Chondrocyte (in vitro differentiated cells): ENCODE measurements around the gene HMGB1. TPM values are rescaled to one million over a fixed set of nuclear protein-coding genes. Genes with fewer than 3 reads are reported as not detected.

Experiments used
- DNase-seq: peaks from one replicate; pipeline ENCODE4 v3.0.0; 2021; ENCODE audit warnings: mixed read lengths, low spot score
- H3K27ac Mint-ChIP-seq: one replicate; pipeline ENCODE4 v1.8.0; 2021; ENCODE audit warnings: mild to moderate bottlenecking, moderate library complexity, mixed read lengths; ENCODE audit not compliant: unreplicated experiment
- H3K27me3 Mint-ChIP-seq: 2 replicates; pipeline ENCODE4 v1.8.0; 2021; ENCODE audit warnings: low read depth, mixed read lengths
- H3K36me3 Mint-ChIP-seq: 2 replicates; pipeline ENCODE4 v1.8.0; 2021; ENCODE audit warnings: low read depth, mixed read lengths
- H3K4me1 Mint-ChIP-seq: 2 replicates; pipeline ENCODE4 v1.8.0; 2021; ENCODE audit warnings: low read depth, mild to moderate bottlenecking, mixed read lengths
- H3K4me3 Mint-ChIP-seq: one replicate; pipeline ENCODE4 v1.8.0; 2021; ENCODE audit warnings: mild to moderate bottlenecking, moderate library complexity, mixed read lengths; ENCODE audit not compliant: unreplicated experiment
- H3K9me3 Mint-ChIP-seq: 2 replicates; pipeline ENCODE4 v1.8.0; 2021; ENCODE audit warnings: low read depth, mixed read lengths
- CTCF ChIP-seq: fragments of 200-600 bp; sonication (generic); IDR thresholded peaks from 2 replicates; pipeline ENCODE4 v1.5.0; 2021; ENCODE audit warnings: antibody characterized with exemption, mild to moderate bottlenecking, moderate library complexity
- total RNA-seq: library from RNA; stranded (reverse); gene quantifications from 3 replicates; pipeline ENCODE4 v1.2.1, GENCODE V29; 2021

Gene HMGB1
- total RNA-seq, 1 donor from 2014 or later, result 182 TPM

- H3K4me1 Mint-ChIP-seq, result peaks cover 3% of the 10 kb centered on the region
- no peak for TF ChIP-seq CTCF
- no peaks in the 10 kb centered on the region for H3K36me3 Mint-ChIP-seq
- H3K27ac Mint-ChIP-seq, result no peak overlapping the region
- H3K27me3 Mint-ChIP-seq, result peaks cover 3% of the 10 kb centered on the region
- no peak for DNase-seq
- H3K9me3 Mint-ChIP-seq, result no peaks in the 10 kb centered on the region
- H3K4me3 Mint-ChIP-seq, result no peak overlapping the region
These were observed 28.6 kb downstream of the HMGB1 start for GRCh38 chr13:30437177-30437576.

- Mint-ChIP-seq H3K4me3 (no peak overlapping the region), H3K27ac (no peak overlapping the region), H3K36me3 (no peaks in the 10 kb centered on the region), H3K4me1 (peaks cover 13% of the 10 kb centered on the region), H3K27me3 (peaks cover 3% of the 10 kb centered on the region), H3K9me3 (no peaks in the 10 kb centered on the region)
- no peak for DNase-seq
- TF ChIP-seq CTCF, result no peak
These were observed 29.8 kb downstream of the HMGB1 start for GRCh38 chr13:30435911-30436451.

- Mint-ChIP-seq H3K27ac (peak overlapping the region; percentile 18), H3K4me1 (peaks cover 35% of the 10 kb centered on the region), H3K36me3 (no peaks in the 10 kb centered on the region), H3K4me3 (no peak overlapping the region), H3K27me3 (no peaks in the 10 kb centered on the region), H3K9me3 (no peaks in the 10 kb centered on the region)
- no peak for TF ChIP-seq CTCF
- DNase-seq, result no peak
These were observed 34.3 kb downstream of the HMGB1 start for GRCh38 chr13:30431269-30431940.

- peak overlapping the region; percentile 95 for H3K27ac Mint-ChIP-seq
- no peak for TF ChIP-seq CTCF
- H3K27me3 Mint-ChIP-seq, result no peaks in the 10 kb centered on the region
- H3K4me3 Mint-ChIP-seq, result peak overlapping the region; percentile 53
- no peaks in the 10 kb centered on the region for H3K9me3 Mint-ChIP-seq
- H3K36me3 Mint-ChIP-seq, result no peaks in the 10 kb centered on the region
- no peak for DNase-seq
- H3K4me1 Mint-ChIP-seq, result peaks cover 32% of the 10 kb centered on the region
These were observed 35.7 kb downstream of the HMGB1 start for GRCh38 chr13:30429721-30430694.

GRCh38 chr13:30429235-30429634 lies 36.5 kb downstream of the HMGB1 start:
- H3K27ac Mint-ChIP-seq, result no peak overlapping the region
- no peak for DNase-seq
- H3K36me3 Mint-ChIP-seq, result no peaks in the 10 kb centered on the region
- no peak overlapping the region for H3K4me3 Mint-ChIP-seq
- peaks cover 32% of the 10 kb centered on the region for H3K4me1 Mint-ChIP-seq
- H3K27me3 Mint-ChIP-seq, result no peaks in the 10 kb centered on the region
- no peaks in the 10 kb centered on the region for H3K9me3 Mint-ChIP-seq
- TF ChIP-seq CTCF, result no peak
